Neural progenitor cell (in vitro differentiated cells): Measurements from ENCODE around the gene LAMC1. TPM values are rescaled to one million over a fixed set of nuclear protein-coding genes. Genes with fewer than 3 reads are reported as not detected.
A peak's percentile ranks its signal among the peaks of the same experiment; 100 is the strongest.

ENCODE experiments used
- DNase-seq: peaks from one replicate; pipeline ENCODE4 v3.0.0-alpha.2; 2016; ENCODE audit warnings: low spot score
- H2AFZ ChIP-seq: fragments of 200-600 bp; sonication (generic); replicated peaks from 2 replicates; pipeline ENCODE4 v1.6.1; 2016; ENCODE audit warnings: antibody characterized with exemption
- H3F3A ChIP-seq: fragments of 200-600 bp; sonication (generic); 2 replicates; pipeline ENCODE4 v1.6.1; 2016; ENCODE audit warnings: antibody characterized with exemption, low read depth
- H3K27ac ChIP-seq: fragments of 200-600 bp; sonication (generic); 2 replicates; pipeline ENCODE4 v1.5.1; 2016; ENCODE audit warnings: mild to moderate bottlenecking
- H3K27me3 ChIP-seq: fragments of 200-600 bp; sonication (generic); 2 replicates; pipeline ENCODE4 v1.6.1; 2016; ENCODE audit warnings: mild to moderate bottlenecking, moderate library complexity
- H3K36me3 ChIP-seq: fragments of 200-600 bp; sonication (generic); 2 replicates; pipeline ENCODE4 v1.5.1; 2016
- H3K4me1 ChIP-seq: fragments of 200-600 bp; sonication (generic); 2 replicates; pipeline ENCODE4 v1.6.1; 2016; ENCODE audit warnings: mixed run types
- H3K4me2 ChIP-seq: fragments of 200-600 bp; sonication (generic); 2 replicates; pipeline ENCODE4 v1.6.1; 2016
- H3K4me3 ChIP-seq: fragments of 200-600 bp; sonication (generic); 2 replicates; pipeline ENCODE4 v1.5.1; 2016
- H3K79me2 ChIP-seq: fragments of 200-600 bp; sonication (generic); 2 replicates; pipeline ENCODE4 v1.6.1; 2016; ENCODE audit warnings: low read depth
- H3K9ac ChIP-seq: fragments of 200-600 bp; sonication (generic); 2 replicates; pipeline ENCODE4 v1.6.1; 2016
- H3K9me3 ChIP-seq: fragments of 200-600 bp; sonication (generic); 2 replicates; pipeline ENCODE4 v1.5.1; 2016; ENCODE audit warnings: low read depth
- H4K20me1 ChIP-seq: fragments of 200-600 bp; sonication (generic); 2 replicates; pipeline ENCODE4 v1.6.1; 2016; ENCODE audit warnings: low read depth
- H3K27ac Mint-ChIP-seq: 3 replicates; pipeline ENCODE4 v1.8.0; 2021; ENCODE audit warnings: mixed read lengths
- H3K27me3 Mint-ChIP-seq: 2 replicates; pipeline ENCODE4 v1.8.0; 2022; ENCODE audit warnings: low read depth, mild to moderate bottlenecking, inconsistent platforms, moderate library complexity, mixed read lengths; ENCODE audit not compliant: insufficient read depth
- H3K36me3 Mint-ChIP-seq: 3 replicates; pipeline ENCODE4 v1.8.0; 2021; ENCODE audit warnings: mixed read lengths
- H3K4me1 Mint-ChIP-seq: 3 replicates; pipeline ENCODE4 v1.8.0; 2021; ENCODE audit warnings: mixed read lengths
- H3K4me3 Mint-ChIP-seq: 3 replicates; pipeline ENCODE4 v1.8.0; 2021; ENCODE audit warnings: mild to moderate bottlenecking, moderate library complexity, mixed read lengths
- H3K9me3 Mint-ChIP-seq: 3 replicates; pipeline ENCODE4 v1.8.0; 2020; ENCODE audit warnings: mixed read lengths
- EZH2 ChIP-seq: fragments of 200-600 bp; sonication (generic); IDR thresholded peaks from 2 replicates; pipeline ENCODE4 v1.6.1; 2017; ENCODE audit warnings: antibody characterized with exemption, mild to moderate bottlenecking, moderate library complexity
- EZH2phosphoT487 ChIP-seq: fragments of 200-600 bp; sonication (generic); IDR thresholded peaks from 2 replicates; pipeline ENCODE4 v1.6.1; 2017; ENCODE audit warnings: antibody characterized with exemption
- total RNA-seq: library from RNA; depleted of rRNA; stranded (reverse); fragments of >200 nt; gene quantifications from 2 replicates; pipeline ENCODE4 v1.2.3, GENCODE V29; 2015; ENCODE audit warnings: low replicate concordance
- TF ChIP-seq, protein P1 (sequence below): fragments of 200-600 bp; sonication (generic); IDR thresholded peaks from 2 replicates; pipeline ENCODE4 v1.5.1; 2017; ENCODE audit warnings: antibody characterized with exemption, mild to moderate bottlenecking

The LAMC1 gene
- total RNA-seq, 1 donor from 2014 or later, result 90.2 TPM

DNA sequence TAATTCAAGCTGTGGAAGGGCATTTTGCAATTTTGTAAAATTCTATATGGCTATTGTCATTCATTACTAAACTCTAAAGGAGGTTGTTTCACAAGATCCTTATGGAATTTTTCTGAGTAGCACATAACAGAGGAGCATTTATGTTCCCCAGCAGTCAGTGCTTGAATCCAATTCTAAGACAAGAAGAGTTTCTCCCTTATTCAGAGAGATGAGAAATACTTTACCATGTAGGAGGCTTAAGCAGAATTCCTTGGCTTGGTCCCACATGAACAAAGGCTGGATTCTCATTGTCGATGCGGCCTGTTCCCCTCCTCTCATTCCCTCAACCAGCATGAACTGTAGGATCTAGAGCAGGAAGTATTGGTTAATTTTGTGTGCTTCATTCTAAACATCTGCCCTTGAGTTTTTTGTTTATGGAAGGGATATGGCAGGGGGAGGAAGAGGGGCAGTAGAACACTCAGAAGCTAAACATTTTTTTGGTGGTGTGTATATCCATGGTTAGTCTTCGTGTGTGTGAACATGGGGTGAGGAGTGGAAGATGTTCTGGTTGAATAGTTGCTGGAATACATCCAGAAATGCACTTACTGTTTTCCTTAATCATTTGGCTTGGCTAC, 74.3 kb downstream of the LAMC1 start:
- H3K4me3 Mint-ChIP-seq, result no peak overlapping the region
- H3K27me3 Mint-ChIP-seq, result no peaks in the 10 kb centered on the region
- DNase-seq, result peak; percentile 26
- Histone ChIP-seq H3K27ac (no peak overlapping the region), H3K4me3 (no peak overlapping the region), H3K9ac (no peak overlapping the region), H3F3A (peaks cover 8% of the 10 kb centered on the region), H3K4me1 (peaks cover 28% of the 10 kb centered on the region), H3K4me2 (peak overlapping the region; percentile 27), H2AFZ (no peak overlapping the region), H3K9me3 (no peaks in the 10 kb centered on the region), H3K36me3 (no peaks in the 10 kb centered on the region), H3K79me2 (no peaks in the 10 kb centered on the region), H4K20me1 (peaks cover 12% of the 10 kb centered on the region), H3K27me3 (no peaks in the 10 kb centered on the region)
- H3K36me3 Mint-ChIP-seq, result peaks cover 5% of the 10 kb centered on the region
- TF ChIP-seq EZH2, result no peak
- TF ChIP-seq, protein P1, sequence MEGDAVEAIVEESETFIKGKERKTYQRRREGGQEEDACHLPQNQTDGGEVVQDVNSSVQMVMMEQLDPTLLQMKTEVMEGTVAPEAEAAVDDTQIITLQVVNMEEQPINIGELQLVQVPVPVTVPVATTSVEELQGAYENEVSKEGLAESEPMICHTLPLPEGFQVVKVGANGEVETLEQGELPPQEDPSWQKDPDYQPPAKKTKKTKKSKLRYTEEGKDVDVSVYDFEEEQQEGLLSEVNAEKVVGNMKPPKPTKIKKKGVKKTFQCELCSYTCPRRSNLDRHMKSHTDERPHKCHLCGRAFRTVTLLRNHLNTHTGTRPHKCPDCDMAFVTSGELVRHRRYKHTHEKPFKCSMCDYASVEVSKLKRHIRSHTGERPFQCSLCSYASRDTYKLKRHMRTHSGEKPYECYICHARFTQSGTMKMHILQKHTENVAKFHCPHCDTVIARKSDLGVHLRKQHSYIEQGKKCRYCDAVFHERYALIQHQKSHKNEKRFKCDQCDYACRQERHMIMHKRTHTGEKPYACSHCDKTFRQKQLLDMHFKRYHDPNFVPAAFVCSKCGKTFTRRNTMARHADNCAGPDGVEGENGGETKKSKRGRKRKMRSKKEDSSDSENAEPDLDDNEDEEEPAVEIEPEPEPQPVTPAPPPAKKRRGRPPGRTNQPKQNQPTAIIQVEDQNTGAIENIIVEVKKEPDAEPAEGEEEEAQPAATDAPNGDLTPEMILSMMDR, result no peak
- no peak for TF ChIP-seq EZH2phosphoT487
- peaks cover 16% of the 10 kb centered on the region for H3K4me1 Mint-ChIP-seq
- H3K27ac Mint-ChIP-seq, result no peak overlapping the region
- no peaks in the 10 kb centered on the region for H3K9me3 Mint-ChIP-seq

- Histone ChIP-seq H3K9me3 (no peaks in the 10 kb centered on the region), H3K79me2 (no peaks in the 10 kb centered on the region), H2AFZ (no peak overlapping the region), H3K36me3 (no peaks in the 10 kb centered on the region), H3F3A (peaks cover 8% of the 10 kb centered on the region), H3K9ac (no peak overlapping the region), H3K27me3 (no peaks in the 10 kb centered on the region), H4K20me1 (peaks cover 19% of the 10 kb centered on the region), H3K4me2 (no peak overlapping the region), H3K4me3 (no peak overlapping the region), H3K4me1 (peaks cover 28% of the 10 kb centered on the region), H3K27ac (no peak overlapping the region)
- H3K4me1 Mint-ChIP-seq, result peaks cover 13% of the 10 kb centered on the region
- DNase-seq, result no peak
- no peak overlapping the region for H3K4me3 Mint-ChIP-seq
- peaks cover 9% of the 10 kb centered on the region for H3K36me3 Mint-ChIP-seq
- H3K9me3 Mint-ChIP-seq, result no peaks in the 10 kb centered on the region
- H3K27ac Mint-ChIP-seq, result no peak overlapping the region
- no peaks in the 10 kb centered on the region for H3K27me3 Mint-ChIP-seq
- TF ChIP-seq EZH2, result no peak
- no peak for TF ChIP-seq EZH2phosphoT487
- TF ChIP-seq, protein P1, result no peak
These were observed 75.1 kb downstream of the LAMC1 start for GRCh38 chr1:183098317-183098716.

DNA sequence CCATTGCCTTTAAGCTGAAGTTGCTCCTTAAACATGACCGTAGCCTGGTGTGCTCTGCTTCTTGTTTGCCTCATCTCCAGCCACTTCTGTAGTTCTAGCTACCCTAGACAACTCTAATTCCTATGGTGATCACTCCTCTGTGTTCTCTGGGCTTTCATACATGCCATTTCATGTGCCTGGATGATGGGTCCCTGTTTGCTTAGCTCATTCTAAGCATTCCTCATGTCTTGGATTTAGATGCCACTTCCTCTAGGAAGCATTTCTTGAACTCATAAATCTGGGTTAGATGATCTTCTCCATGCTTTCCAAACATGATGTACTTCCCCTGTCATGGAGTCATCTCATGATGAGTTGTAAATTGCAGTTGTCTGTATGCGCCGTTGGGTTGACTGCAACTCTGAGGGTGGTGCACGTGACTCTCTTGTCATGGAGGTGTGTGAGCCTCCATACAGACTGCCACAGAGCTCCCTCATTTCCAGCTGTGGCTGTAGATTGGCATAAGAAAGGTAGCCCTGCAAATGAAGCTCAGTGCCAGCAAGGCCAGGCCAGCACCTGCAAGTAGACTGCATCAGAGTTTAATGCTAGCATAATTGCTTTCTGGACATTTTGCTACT, 77.2 kb downstream of the LAMC1 start:
- no peak overlapping the region for H3K9ac ChIP-seq
- no peak for DNase-seq
- Mint-ChIP-seq H3K36me3 (peaks cover 11% of the 10 kb centered on the region), H3K4me3 (no peak overlapping the region), H3K27ac (no peak overlapping the region), H3K9me3 (no peaks in the 10 kb centered on the region), H3K4me1 (peaks cover 11% of the 10 kb centered on the region), H3K27me3 (no peaks in the 10 kb centered on the region)
- H3K4me2 ChIP-seq, result no peak overlapping the region
- H3F3A ChIP-seq, result peaks cover 8% of the 10 kb centered on the region
- no peaks in the 10 kb centered on the region for H3K27me3 ChIP-seq
- no peak overlapping the region for H2AFZ ChIP-seq
- H3K36me3 ChIP-seq, result no peaks in the 10 kb centered on the region
- peaks cover 21% of the 10 kb centered on the region for H4K20me1 ChIP-seq
- peaks cover 28% of the 10 kb centered on the region for H3K4me1 ChIP-seq
- H3K79me2 ChIP-seq, result no peaks in the 10 kb centered on the region
- H3K27ac ChIP-seq, result no peak overlapping the region
- H3K9me3 ChIP-seq, result no peaks in the 10 kb centered on the region
- no peak overlapping the region for H3K4me3 ChIP-seq
- TF ChIP-seq EZH2 (no peak), EZH2phosphoT487 (no peak)
- TF ChIP-seq, protein P1, result no peak
